Upper lobe of left lung (tissue), 6 donors: ENCODE results near the gene PPP1R3C. TPM values are rescaled to one million over a fixed set of nuclear protein-coding genes. Genes with fewer than 3 reads are reported as not detected.

Source experiments
- ATAC-seq, 2 donors: fragments of 200-7000 bp; cut with Tn5 transposase; one replicate each; pipeline ENCODE4 v1.9.1; 2022; ENCODE audit warnings: mild to moderate bottlenecking in 2 of 2, moderate library complexity in 2 of 2; ENCODE audit not compliant: low FRiP score in 2 of 2
- DNase-seq, 2 donors: peaks; one replicate each; pipeline ENCODE4 v3.0.0-alpha.2; 2019 to 2020
- H3K27ac ChIP-seq, 4 donors: fragments of 200-600 bp; sonication (generic); one replicate each; pipeline ENCODE4 v1.5.1; 2016 to 2019
- H3K27me3 ChIP-seq, 4 donors: fragments of 200-600 bp; sonication (generic); one replicate each; pipeline ENCODE4 v1.5.1; 2017 to 2019
- H3K36me3 ChIP-seq, 4 donors: fragments of 200-600 bp; sonication (generic); one replicate each; pipeline ENCODE4 v1.5.1; 2016 to 2019
- H3K4me1 ChIP-seq, 4 donors: fragments of 200-600 bp; sonication (generic); one replicate each; pipeline ENCODE4 v1.5.1; 2018 to 2019
- H3K4me3 ChIP-seq, 4 donors: fragments of 200-600 bp; sonication (generic); one replicate each; pipeline ENCODE4 v1.5.1; 2017 to 2019; ENCODE audit warnings: mild to moderate bottlenecking in 2 of 4, moderate library complexity in 1 of 4
- H3K9me3 ChIP-seq, 4 donors: fragments of 200-600 bp; sonication (generic); one replicate each; pipeline ENCODE4 v1.5.1; 2018 to 2019
- EP300 ChIP-seq, 4 donors: sonication (generic); formaldehyde crosslinking; IDR thresholded peaks; one replicate each; pipeline ENCODE4 v1.5.1; 2017; ENCODE audit warnings: antibody characterized with exemption in 4 of 4, control low read depth in 2 of 4
- POLR2A ChIP-seq, 4 donors: fragments of 450-650 bp; IDR thresholded peaks; one replicate each; pipeline ENCODE4 v1.5.1; 2016 to 2017; ENCODE audit warnings: antibody characterized with exemption in 4 of 4, mild to moderate bottlenecking in 2 of 4
- POLR2AphosphoS5 ChIP-seq, 2 donors: sonication (generic); formaldehyde crosslinking; IDR thresholded peaks; one replicate each; pipeline ENCODE4 v1.5.1; 2017; ENCODE audit warnings: antibody characterized with exemption in 2 of 2
- WGBS, 2 donors: methylation state at CpG; one replicate each; pipeline ENCODE4 v1.1.5; 2017 to 2018; 5-methylcytosine and 5-hydroxymethylcytosine counted together
- total RNA-seq, 6 donors: library from RNA; depleted of rRNA in 4 of 6; stranded (reverse); fragments of >200 nt in 4 of 6; gene quantifications; one replicate each; pipeline versions ENCODE4 v1.1.0 to v1.2.1, GENCODE V29; 2016 to 2021
- TF ChIP-seq, protein P1 (sequence below), 6 experiments: fragments of 450-650 bp in 4 of 6; fragments of 200-600 bp in 2 of 6; sonication (generic) in 2 of 6; IDR thresholded peaks; one replicate each; pipeline ENCODE4 v1.5.1; 2016 to 2019; ENCODE audit warnings: antibody characterized with exemption in 6 of 6
- donor health status: DM: no; HTN: no; CAD: no; lungs with moderate emphysema.
- donor health status: DM: no; HTN: yes; CAD: no; lungs with severe emphysema.

The PPP1R3C gene
- total RNA-seq, 6 donors from 2014 or later = 1.8 to 13.3 (median 10.2) TPM

DNA sequence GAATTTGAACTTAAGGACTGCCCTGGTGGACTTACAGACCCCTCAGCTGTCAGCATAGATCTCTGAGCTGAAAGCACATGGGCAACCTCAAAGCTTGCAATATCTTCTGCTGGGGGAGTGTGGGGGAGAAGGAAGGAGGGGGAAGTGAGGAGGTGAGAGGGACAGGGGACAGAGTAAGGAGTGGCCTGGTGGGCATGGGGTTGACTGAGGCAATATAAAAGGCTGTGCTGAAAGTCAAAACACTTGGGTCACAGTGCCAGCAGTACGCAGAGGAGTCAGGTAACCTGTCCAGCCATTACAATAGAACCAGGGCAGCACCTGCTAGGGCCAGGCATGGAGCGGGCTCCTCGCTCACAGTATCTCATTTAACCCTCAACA, 43.2 kb downstream of the PPP1R3C start:
- DNase-seq = no peak
- Histone ChIP-seq H3K4me3 (no peak overlapping the region), H3K27me3 (no peaks in the 10 kb centered on the region), H3K27ac (peak overlapping the region in 2 of 4 donors; percentile 0 to 31), H3K4me1 (peaks cover 6 to 24% (median 19%) of the 10 kb centered on the region in 4 donors), H3K36me3 (no peaks in the 10 kb centered on the region), H3K9me3 (no peaks in the 10 kb centered on the region)
- ATAC-seq = no peak
- no peak for TF ChIP-seq POLR2AphosphoS5 (IDR thresholded peaks at IDR 0.05)
- no peak for TF ChIP-seq POLR2A (IDR thresholded peaks at IDR 0.05)
- TF ChIP-seq, protein P1, sequence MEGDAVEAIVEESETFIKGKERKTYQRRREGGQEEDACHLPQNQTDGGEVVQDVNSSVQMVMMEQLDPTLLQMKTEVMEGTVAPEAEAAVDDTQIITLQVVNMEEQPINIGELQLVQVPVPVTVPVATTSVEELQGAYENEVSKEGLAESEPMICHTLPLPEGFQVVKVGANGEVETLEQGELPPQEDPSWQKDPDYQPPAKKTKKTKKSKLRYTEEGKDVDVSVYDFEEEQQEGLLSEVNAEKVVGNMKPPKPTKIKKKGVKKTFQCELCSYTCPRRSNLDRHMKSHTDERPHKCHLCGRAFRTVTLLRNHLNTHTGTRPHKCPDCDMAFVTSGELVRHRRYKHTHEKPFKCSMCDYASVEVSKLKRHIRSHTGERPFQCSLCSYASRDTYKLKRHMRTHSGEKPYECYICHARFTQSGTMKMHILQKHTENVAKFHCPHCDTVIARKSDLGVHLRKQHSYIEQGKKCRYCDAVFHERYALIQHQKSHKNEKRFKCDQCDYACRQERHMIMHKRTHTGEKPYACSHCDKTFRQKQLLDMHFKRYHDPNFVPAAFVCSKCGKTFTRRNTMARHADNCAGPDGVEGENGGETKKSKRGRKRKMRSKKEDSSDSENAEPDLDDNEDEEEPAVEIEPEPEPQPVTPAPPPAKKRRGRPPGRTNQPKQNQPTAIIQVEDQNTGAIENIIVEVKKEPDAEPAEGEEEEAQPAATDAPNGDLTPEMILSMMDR (IDR thresholded peaks at IDR 0.05) = no peak
- TF ChIP-seq EP300 (IDR thresholded peaks at IDR 0.05) = no peak
- WGBS, 2 donors = 73 to 79% methylated on average over 3 of the region's 3 CpGs

DNA sequence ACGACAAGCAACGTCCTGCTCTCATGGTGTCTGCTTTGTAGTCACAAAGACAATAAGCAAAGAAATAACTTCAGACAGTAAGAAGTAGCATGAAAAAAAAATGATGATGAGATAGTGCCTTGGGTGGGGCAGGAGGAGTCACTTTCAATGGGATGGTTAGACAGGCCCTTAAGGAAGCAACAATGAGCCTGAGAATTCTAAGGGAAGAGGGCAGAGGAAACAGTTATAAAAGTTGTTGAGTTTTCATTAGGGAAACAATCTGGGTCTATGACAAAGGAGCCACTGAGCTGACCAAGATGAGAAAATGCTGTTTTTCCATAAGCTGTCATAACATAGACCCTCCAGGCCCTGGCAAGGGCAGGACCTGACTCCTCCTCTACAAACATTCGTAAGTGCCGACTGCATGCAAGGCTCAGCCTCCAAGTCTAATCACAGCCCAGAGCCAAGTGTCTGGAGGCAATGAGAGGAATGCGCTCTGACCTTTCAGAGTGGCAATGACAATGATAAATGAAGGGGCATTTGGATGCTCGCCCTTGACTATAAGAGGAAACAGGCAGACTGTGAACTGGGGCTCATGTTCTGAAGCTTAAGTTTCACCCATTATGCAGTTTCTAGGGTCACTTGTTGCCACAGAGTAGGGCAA, 43.7 kb downstream of the PPP1R3C start:
- TF ChIP-seq POLR2AphosphoS5 (IDR thresholded peaks at IDR 0.05) = peak in 1 of 2 donors; percentile 40
- TF ChIP-seq, protein P1 (IDR thresholded peaks at IDR 0.05) = no peak
- no peaks in the 10 kb centered on the region for H3K36me3 ChIP-seq
- peaks cover 6 to 24% (median 19%) of the 10 kb centered on the region in 4 donors for H3K4me1 ChIP-seq
- no peaks in the 10 kb centered on the region for H3K27me3 ChIP-seq
- no peaks in the 10 kb centered on the region for H3K9me3 ChIP-seq
- 60 to 71% methylated on average over 4 to 6 of the region's 6 CpGs for WGBS, 2 donors
- H3K4me3 ChIP-seq = no peak overlapping the region
- H3K27ac ChIP-seq = peak overlapping the region in 3 of 4 donors; percentile 28 to 64 (median 38)
- DNase-seq = no peak
- peak in 1 of 2 donors; percentile 35 for ATAC-seq

DNA sequence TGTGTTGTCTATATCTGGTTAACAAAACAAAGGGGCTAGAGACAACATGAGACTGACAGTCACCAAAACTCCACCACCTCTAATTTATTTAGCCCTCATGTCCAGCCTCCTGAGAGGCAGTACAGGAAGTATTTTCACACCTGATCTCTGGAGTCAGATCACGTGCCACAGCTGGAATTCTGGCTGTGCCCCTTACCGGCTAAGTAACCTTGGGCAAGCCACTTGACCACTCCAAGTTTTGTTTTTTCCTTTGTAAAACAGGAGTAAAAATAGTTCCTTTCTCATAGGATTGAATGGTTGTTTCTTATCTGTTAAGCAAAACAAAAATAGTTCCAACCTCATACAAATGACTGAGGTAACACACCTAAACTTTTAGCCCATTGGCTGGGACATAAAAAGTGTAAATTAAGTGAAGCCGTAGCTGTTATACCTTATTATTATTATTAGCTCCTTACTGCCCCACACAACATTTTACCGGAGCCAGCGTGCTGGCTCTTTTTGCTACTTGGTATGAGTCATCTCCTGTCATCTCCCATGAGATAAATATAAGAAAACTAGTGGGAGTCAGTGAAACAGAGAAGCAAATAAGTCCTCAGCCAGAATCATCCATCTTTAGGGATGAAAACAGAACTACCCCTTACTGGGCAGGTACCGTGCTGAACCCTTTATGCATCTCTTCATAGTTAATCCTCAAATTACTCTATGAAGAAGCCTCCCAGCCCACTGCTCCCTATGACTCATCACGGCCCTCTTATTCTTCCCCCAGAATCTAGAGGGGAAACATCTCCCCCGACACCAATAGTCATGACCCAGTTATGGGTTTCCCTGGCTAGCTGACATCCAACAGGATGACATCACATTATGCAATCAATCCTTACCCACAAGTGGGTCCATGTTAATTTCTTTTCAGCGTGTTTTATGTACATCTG, 44.9 kb downstream of the PPP1R3C start:
- no peak overlapping the region for H3K4me3 ChIP-seq
- H3K27me3 ChIP-seq = no peaks in the 10 kb centered on the region
- no peaks in the 10 kb centered on the region for H3K9me3 ChIP-seq
- TF ChIP-seq POLR2AphosphoS5 (IDR thresholded peaks at IDR 0.05) (no peak), POLR2A (IDR thresholded peaks at IDR 0.05) (no peak), EP300 (IDR thresholded peaks at IDR 0.05) (no peak)
- TF ChIP-seq, protein P1 (IDR thresholded peaks at IDR 0.05) = no peak
- peaks cover 6 to 24% (median 19%) of the 10 kb centered on the region in 4 donors for H3K4me1 ChIP-seq
- H3K36me3 ChIP-seq = no peaks in the 10 kb centered on the region
- DNase-seq (peak in 1 of 2 donors; percentile 29), ATAC-seq (peak in 1 of 2 donors; percentile 77)
- WGBS, 2 donors = 59 to 61% methylated on average over 9 of the region's 9 CpGs
- H3K27ac ChIP-seq = peak overlapping the region in 2 of 4 donors; percentile 28 to 64

DNA sequence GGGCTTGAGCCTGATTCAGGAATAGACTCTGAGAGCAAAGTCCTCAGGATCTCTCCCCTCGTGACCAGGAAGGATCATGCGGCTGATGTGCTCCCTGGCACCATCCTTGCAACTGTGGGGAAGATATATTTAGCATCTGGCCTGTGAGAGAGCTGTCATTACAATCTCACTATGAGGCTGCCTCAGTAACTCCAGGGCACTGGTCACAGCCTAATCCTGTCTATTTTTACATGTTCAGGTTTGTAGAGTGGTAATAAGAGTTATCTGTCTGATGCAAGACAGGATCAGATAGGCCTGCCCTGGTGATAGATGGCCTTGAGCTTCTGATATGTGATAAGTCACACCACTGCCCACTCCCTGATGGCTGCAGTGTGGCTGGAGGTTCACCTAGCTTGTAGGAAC, 50.7 kb downstream of the PPP1R3C start:
- Histone ChIP-seq H3K36me3 (no peaks in the 10 kb centered on the region), H3K27ac (no peak overlapping the region), H3K4me3 (no peak overlapping the region), H3K9me3 (no peaks in the 10 kb centered on the region), H3K27me3 (no peaks in the 10 kb centered on the region), H3K4me1 (no peaks in the 10 kb centered on the region)
- ATAC-seq (no peak), DNase-seq (no peak)
- WGBS, 2 donors = 70 to 93% methylated on average over 2 of the region's 2 CpGs
- TF ChIP-seq POLR2AphosphoS5 (IDR thresholded peaks at IDR 0.05) (no peak), EP300 (IDR thresholded peaks at IDR 0.05) (no peak), POLR2A (IDR thresholded peaks at IDR 0.05) (no peak)
- TF ChIP-seq, protein P1 (IDR thresholded peaks at IDR 0.05) = no peak
